HEK293T (cell line): ENCODE measurements around the gene INPP5A.

Experiments
- BHLHE40 ChIP-seq: fragments of 450-650 bp; IDR thresholded peaks from 2 replicates; pipeline ENCODE4 v1.6.1; 2016; ENCODE audit warnings: mild to moderate bottlenecking, moderate library complexity, borderline replicate concordance
- CTBP1 ChIP-seq: fragments of 450-650 bp; IDR thresholded peaks from 2 replicates; pipeline ENCODE4 v1.6.1; 2016; ENCODE audit warnings: borderline replicate concordance
- ELF4 ChIP-seq: fragments of 450-650 bp; IDR thresholded peaks from 2 replicates; pipeline ENCODE4 v1.6.1; 2017; ENCODE audit warnings: antibody characterized with exemption
- FOXA1 ChIP-seq: fragments of 450-650 bp; IDR thresholded peaks from 2 replicates; pipeline ENCODE4 v1.6.1; 2016; ENCODE audit warnings: mild to moderate bottlenecking
- FOXM1 ChIP-seq: fragments of 450-650 bp; IDR thresholded peaks from 2 replicates; pipeline ENCODE4 v1.6.1; 2017; ENCODE audit warnings: mild to moderate bottlenecking, borderline replicate concordance
- HDGF ChIP-seq: fragments of 450-650 bp; IDR thresholded peaks from 2 replicates; pipeline ENCODE4 v1.6.1; 2017; ENCODE audit warnings: antibody characterized with exemption, borderline replicate concordance
- SP1 ChIP-seq: fragments of 450-650 bp; IDR thresholded peaks from 2 replicates; pipeline ENCODE4 v1.6.1; 2017
- SUZ12 ChIP-seq: fragments of 450-650 bp; IDR thresholded peaks from 2 replicates; pipeline ENCODE4 v1.6.1; 2016; ENCODE audit warnings: mild to moderate bottlenecking
- TARDBP ChIP-seq: fragments of 450-650 bp; IDR thresholded peaks from 2 replicates; pipeline ENCODE4 v1.6.1; 2016
- ZNF384 ChIP-seq: fragments of 450-650 bp; IDR thresholded peaks from 2 replicates; pipeline ENCODE4 v1.6.1; 2016
- TF ChIP-seq, protein P1 (sequence below): fragments of 450-650 bp; IDR thresholded peaks from 2 replicates; pipeline ENCODE4 v1.6.1; 2016

DNA sequence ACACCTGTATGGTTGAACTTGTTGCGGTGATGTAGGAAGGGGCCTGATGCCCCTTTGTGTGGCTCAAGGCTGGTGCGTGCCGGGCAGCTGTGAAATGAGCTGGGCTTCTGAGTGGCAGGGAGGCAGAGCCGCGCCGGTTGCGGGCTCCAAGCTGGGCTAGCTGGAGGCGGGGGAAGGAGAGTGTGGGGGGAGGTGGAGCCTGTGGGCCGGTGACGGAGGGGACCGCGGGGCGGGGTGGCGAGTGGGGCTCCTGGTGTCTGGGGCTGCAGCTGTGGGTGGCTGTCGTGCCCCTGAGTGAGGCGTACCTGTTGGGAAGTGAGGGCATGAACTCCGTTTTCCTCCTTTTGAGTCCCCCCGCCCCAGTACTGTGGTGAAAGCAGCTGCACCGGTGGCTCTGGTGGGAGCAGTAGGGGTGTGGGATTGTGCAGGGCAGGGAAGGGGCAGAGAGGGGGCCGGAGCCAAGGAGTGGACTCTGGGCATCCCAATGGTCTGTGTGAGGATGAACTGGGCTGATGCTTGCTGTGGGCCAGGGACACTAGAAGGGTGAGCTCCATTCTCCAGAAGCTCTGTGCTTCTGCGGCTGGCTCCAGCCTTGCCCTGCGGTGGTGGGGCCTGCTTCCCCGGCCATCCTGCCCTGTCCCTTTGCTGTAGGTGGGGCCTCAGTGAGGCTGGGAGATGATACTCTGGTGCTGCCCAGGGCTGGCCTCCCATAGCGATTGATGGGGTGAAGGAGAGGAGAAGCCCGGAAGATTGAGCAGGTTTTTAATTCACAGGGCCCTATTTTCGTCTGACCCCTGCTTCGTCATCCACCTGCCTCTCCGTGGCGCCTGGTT lies 41.7 kb downstream of the INPP5A start:
- TF ChIP-seq HDGF (no peak), ELF4 (no peak), TARDBP (no peak), FOXM1 (no peak), SUZ12 (no peak), SP1 (no peak), ZNF384 (no peak), FOXA1 (no peak), CTBP1 (no peak), BHLHE40 (no peak)
- TF ChIP-seq, protein P1, sequence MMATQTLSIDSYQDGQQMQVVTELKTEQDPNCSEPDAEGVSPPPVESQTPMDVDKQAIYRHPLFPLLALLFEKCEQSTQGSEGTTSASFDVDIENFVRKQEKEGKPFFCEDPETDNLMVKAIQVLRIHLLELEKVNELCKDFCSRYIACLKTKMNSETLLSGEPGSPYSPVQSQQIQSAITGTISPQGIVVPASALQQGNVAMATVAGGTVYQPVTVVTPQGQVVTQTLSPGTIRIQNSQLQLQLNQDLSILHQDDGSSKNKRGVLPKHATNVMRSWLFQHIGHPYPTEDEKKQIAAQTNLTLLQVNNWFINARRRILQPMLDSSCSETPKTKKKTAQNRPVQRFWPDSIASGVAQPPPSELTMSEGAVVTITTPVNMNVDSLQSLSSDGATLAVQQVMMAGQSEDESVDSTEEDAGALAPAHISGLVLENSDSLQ: no peak
